ENCODE results near the gene XIAP.
A peak's percentile ranks its signal among the peaks of the same experiment; 100 is the strongest.

The XIAP gene

GRCh38 chrX:123959281-123960063, 99.6 kb downstream of the XIAP start:
- DNase-seq (ENCODE audit: low read depth), result peak; percentile 35
- peak overlapping the region; percentile 64 for H3K4me3 ChIP-seq (replicated peaks; ENCODE audit: low read depth, low read length)

GRCh38 chrX:123960956-123961267, 101.1 kb downstream of the XIAP start:
- H3K4me3 ChIP-seq (replicated peaks; ENCODE audit: low read depth, low read length), result peak overlapping the region; percentile 82
- no peak for DNase-seq (ENCODE audit: low read depth)
- TF ChIP-seq CTCF (IDR thresholded peaks at IDR 0.05; ENCODE audit: low read length, missing control alignments), result no peak

More at GRCh38 chrX:123959281-123960063, 99.6 kb downstream of the XIAP start:
- TF ChIP-seq CTCF (IDR thresholded peaks at IDR 0.05; ENCODE audit: low read length, missing control alignments), result no peak

- no peak for TF ChIP-seq CTCF (IDR thresholded peaks at IDR 0.05; ENCODE audit: low read length, missing control alignments)
- DNase-seq (ENCODE audit: low read depth), result peak; percentile 93
- peak within 1 kb of the TSS; percentile 82 for H3K4me3 ChIP-seq (replicated peaks; ENCODE audit: low read depth, low read length)
Observed at GRCh38 chrX:123961268-123962005, 101.6 kb downstream of the XIAP start, which contains the start of gene STAG2. Gene STAG2, plus strand, starts transcription at chrX:123961706. Its CDS starts 60,922 bp downstream, at chrX:124022628.

GRCh38 chrX:123962006-123962467, 102.2 kb downstream of the XIAP start:
- no peak for TF ChIP-seq CTCF (IDR thresholded peaks at IDR 0.05; ENCODE audit: low read length, missing control alignments)
- H3K4me3 ChIP-seq (replicated peaks; ENCODE audit: low read depth, low read length), result peak overlapping the region; percentile 82
- peak; percentile 7 for DNase-seq (ENCODE audit: low read depth)

- no peak for TF ChIP-seq CTCF (IDR thresholded peaks at IDR 0.05; ENCODE audit: low read length, missing control alignments)
- peak overlapping the region; percentile 82 for H3K4me3 ChIP-seq (replicated peaks; ENCODE audit: low read depth, low read length)
- peak; percentile 96 for DNase-seq (ENCODE audit: low read depth)
Observed at GRCh38 chrX:123962794-123963373, 103.0 kb downstream of the XIAP start.
